Dermis blood vessel endothelial cell (primary cell): Measurements from ENCODE around the gene DISC1. TPM values are rescaled to one million over a fixed set of nuclear protein-coding genes. Genes with fewer than 3 reads are reported as not detected.
A peak's percentile ranks its signal among the peaks of the same experiment; 100 is the strongest.

Experiments used
- DNase-seq: peaks from one replicate; pipeline ENCODE4 v3.0.0; 2010
- total RNA-seq: library from RNA; depleted of rRNA; stranded (reverse); fragments of >200 nt; gene quantifications from 2 replicates; pipeline ENCODE4 v1.2.3, GENCODE V29; 2014

DISC1 gene
- total RNA-seq, 1 donor from 2014 or later, result 19.9 TPM

DNA sequence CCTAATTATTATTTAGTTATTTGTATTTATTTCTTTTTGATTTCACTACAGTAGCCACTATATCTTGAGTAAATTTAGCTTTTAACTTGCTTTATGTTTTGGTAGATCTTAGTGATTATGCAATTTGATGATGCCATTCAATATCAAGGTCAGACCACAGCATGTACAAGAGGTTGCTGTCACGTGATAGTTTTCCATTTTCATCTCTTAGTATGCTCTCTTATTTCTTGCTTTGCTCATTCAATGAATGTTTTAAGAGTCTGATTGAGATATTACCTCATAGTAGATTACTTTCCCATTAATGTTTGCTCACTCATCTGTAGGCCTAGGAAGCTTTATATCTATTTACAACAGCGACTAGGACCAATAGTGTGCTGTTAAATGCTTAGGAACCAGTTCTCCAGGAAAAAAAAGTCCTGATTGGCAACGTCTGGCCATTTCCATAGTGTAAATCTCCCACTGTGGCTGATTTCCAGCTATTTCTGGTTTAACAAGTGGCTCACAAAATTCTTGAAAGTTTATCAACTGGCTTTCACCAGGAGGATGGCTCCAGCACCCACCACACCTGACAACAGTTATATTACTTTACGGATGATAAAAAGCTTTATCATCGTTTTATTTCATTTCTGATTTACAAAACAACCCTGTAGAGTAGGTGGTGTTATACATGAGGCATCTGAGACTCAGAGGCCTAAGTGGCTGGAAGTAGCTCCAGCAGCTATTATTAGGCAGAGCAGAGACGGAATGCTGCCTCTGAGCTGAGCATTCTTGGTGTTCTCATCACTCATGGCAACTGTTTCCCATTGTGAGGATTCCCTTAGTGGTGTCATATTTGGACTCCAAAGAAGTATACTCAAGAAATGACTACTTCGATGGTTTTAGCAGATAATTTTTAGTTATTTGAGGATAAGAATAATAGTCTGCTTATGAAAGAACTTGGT lies 235.2 kb downstream of the DISC1 start:
- no peak for DNase-seq

DNA sequence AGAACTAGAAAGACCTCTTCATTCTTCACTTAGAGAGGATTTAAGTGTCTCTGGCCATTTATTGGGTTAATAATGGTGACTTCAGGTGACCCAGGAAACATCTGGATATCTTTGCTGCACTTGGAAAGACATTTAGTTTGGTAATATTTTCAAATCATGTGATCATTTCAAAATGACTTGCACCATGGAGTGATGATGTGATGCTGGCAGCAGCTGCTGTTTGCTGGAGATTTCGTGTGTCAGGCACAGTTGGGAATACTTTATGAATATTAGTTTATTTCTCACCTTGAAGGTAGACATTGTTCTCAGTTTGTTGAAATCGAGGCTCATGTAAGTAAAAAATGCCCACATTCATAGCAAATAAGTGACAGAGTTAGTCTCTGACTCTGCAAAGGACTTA lies 236.0 kb downstream of the DISC1 start:
- no peak for DNase-seq

- no peak for DNase-seq
These were observed 238.7 kb downstream of the DISC1 start for GRCh38 chr1:231865331-231865730.

DNA sequence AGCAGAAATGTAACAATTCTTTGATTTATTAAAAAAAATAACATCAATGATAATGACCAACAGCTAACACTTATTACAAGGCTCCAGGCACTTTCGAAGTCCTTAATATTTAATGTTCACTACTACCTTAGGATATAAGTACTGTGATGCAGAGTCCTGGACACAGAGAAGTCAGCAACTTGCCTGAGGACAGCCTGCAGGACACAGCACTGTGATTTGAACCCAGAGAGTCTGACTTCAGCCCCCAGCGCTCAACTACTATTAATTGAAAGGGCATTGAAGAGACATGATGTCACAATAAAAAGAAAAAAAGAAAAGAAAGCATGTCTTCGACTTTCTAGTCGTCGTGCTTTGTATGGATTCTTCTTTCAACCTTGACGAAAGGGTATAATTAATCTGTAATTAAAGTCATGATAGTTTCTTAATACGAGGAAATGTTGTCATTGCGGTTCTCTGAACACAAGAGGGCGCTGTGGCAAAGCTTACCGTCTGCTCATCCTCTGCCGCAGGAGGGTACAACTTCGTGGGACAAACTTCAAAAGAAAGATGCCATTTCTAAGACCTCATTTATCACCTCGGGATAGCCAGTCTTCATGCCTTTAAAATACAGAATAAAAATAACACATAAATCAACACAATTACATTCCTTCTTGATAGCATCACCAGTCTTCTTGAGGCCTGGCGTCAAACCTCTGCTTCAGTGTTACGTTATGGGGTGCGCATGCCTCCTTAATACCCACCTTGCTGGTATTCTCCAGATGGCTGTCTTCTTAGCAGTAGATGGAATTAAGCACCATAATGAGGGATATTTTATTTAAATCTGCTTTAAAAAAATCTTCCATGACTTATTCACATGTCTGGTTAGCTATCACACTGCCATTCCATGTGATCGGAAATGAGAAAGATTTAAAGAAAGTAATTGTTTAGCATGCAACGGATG lies 240.1 kb downstream of the DISC1 start:
- peak; percentile 83 for DNase-seq

DNA sequence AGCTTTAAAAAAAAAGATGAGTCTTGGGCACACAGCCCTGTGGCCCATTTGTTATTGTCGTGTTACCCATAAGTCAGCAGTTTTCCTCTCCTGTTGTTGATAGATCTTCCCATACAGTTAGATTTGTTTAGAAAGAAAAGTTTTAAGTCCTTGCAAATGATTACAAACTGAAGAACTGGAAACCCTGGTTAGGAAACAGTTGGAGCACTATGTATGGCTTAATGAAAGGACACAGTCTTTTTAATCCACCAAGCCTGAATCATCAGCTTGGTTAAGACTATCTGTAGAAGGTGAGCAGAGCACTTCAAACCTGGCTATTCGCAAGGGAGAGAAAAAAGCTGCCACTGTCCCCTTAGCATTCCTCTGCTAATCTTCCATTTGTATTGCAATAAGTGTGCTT lies 241.0 kb downstream of the DISC1 start:
- no peak for DNase-seq

- DNase-seq, result no peak
These were observed 242.8 kb downstream of the DISC1 start for GRCh38 chr1:231869364-231869763.

DNA sequence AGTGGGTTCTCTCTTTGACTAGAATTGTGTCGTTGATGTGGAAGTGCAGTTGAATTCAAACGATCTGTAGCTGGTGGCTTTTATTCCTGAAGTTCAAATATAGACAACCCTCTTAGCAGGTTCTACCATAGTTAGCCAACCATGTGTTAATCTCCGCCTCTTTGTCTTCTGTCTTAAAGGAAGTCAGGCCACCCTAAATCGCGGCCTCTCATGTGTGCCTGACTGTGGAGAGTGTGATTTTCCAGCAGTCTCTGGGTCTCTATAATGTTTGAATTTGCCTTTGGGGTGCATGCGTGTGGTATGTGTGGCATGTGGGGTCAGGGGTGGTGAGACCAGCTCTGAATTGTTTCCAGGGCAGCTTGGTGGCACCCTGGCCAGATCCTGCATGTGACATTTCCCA lies 244.9 kb downstream of the DISC1 start:
- no peak for DNase-seq

- DNase-seq, result no peak
These were observed 245.3 kb downstream of the DISC1 start for GRCh38 chr1:231871878-231872277.

DNA sequence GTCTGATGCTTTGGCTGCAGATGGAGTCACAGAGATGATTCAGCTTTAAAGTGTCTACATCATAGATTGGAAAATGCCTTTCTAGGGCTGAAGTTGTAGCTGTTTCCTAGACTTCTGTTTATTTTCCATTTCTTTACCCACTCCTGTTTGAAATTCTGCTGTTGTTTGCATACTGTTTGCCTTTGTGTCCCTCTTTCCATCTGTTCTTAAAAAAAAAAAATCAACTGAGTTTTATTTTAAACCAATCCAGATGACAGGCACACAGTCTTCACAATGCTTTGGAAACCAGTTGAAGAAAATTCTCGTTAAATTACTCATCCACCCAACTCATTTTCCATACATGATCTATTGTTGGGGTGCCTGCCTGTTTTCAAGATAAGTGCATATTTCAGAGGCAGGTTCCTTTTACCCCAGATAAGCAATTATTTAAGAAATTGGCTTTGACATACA lies 245.9 kb downstream of the DISC1 start:
- DNase-seq, result no peak

DNA sequence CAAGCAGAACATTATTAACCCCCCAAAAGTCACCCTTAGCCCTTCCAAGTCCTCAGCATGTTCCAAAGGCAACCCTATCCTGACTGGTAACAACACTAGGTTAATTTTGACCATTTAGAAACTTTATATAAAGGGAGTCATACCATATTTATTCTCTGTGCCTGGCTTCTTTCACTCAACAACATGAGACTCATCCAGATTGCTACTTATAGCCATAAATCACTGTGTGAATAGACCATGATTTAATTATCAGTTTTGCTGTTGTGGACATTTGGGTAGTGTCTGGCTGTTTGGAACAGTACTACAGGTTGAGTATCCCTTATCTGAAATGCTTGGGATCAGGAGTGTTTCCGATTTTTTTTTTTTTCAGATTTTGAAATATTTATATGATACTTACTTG lies 252.1 kb downstream of the DISC1 start:
- no peak for DNase-seq

GRCh38 chr1:231879296-231879695 lies 252.7 kb downstream of the DISC1 start:
- DNase-seq, result no peak

DNA sequence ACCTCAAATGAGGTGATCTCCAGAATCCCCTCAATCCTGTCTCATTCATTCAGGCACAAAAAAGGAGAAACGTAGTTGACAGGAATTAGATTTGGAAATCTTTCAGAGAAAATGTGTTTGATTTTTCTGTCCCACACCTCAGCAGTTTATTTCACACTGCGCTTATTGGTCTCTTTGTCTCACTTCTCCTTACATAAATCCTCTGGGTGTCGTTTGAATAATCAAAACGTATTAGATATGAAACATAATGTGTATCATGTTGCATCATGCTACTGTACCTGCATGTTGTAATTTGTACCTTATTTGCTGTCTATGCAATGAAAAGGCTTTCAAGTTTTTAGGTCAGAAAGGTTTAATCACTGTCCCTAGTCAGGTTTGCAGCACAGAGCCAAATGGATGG lies 255.7 kb downstream of the DISC1 start:
- DNase-seq, result no peak

DNA sequence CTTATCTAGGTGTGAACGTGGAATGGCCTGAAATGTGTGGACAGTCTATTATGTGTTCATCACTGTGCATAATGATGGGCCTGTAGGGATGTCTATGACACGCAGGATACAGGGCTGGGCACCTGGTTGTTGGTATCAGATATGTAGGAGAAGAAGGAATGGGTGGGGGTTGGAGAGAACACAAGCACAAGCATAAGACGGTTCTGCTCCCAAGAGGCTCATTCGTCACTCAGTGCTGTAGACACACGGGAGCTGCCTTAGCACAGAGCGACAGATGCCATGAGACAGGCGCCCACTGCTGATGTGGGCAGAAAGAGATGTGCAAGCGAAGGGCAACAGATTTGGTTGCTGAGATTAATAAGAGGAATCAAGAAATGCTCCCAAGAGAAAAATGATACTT lies 256.2 kb downstream of the DISC1 start:
- no peak for DNase-seq

DNA sequence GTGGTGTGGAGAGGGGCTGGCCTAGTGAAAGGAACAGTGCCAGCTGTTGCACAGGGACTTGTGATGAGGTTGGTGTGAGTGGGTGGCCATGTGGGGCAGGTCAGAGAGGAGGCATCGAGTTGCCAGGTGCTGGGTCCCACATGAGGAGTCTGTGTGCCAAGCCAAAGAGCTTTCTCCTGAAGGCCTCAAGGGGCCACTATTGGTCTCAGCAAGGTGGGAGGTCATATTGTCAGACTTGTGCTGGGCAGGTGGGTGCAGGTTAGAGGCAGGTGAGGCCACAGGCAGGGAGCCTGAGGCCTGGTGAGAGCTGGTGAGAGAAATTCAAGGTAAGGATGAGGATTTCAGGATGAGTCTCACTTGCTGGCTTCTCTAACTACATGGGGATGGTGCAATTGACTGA lies 256.8 kb downstream of the DISC1 start:
- no peak for DNase-seq

DNA sequence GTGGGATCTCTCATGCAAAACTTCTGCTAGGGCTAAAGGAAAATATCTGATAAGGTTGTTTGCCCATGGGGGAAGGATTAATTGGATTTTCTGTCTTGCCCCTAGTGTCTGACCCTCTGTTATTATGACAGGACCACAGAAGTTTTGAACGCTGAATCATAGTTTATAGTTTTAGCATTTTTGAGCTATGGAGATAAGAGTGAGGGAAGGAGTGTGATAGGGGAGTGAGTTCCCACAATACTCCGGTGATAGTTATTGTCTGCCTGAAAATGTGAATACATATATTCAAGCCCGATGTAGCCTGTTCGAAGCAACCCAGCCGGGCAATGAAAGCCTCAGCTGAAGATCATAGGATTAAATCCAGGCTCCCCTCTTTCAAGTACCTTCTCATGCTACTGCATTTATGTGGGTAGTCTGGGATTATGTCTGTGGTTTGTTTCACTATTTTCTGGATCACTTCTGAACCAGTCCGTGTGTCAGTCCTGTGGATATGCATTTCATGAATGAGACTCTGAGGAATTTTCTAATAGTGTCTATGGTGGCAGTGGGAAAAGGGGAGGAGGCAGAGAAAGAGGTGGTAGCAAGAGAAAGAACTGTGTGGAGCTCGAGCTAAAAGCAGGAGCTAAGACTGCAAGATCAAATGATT lies 258.7 kb downstream of the DISC1 start:
- DNase-seq, result no peak

DNA sequence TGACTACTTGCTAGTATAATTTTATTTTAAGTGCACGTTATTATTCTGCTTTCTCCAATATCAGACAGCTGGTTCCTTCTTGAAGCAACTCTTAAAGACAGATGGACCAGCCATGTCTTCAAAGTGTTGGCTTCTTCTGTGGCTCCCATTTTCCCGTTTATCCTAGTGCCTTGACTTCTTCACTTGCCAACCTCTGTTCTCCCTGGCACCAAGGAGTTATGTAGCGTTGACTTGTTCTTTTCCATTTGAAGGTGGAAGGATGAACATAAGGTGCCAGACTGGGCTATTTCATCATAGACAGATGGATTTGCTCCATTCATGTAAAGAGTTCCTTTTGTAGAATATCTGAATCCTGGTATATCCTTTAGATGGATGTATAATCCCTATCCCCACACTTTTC lies 260.6 kb downstream of the DISC1 start:
- no peak for DNase-seq

GRCh38 chr1:231887866-231888265 lies 261.3 kb downstream of the DISC1 start:
- DNase-seq, result no peak

DNA sequence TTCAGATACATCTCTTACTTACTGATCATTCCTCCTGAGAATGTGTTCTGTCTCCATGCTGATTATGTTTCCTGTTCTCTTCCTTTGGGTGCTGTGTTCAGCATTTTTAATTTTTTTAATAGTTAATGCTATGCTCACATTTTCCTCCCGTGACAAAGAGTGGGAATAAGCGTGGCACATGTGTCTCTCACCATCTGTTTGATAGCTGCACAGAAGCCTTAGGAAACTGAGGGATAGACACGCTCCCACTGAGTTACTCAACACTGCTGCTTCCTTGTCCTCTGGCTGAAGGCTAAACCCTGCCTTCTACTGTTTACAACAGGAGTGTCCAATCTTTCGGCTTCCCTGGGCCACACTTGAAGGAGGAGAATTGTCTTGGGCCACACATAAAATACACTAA lies 264.2 kb downstream of the DISC1 start:
- DNase-seq, result no peak

DNA sequence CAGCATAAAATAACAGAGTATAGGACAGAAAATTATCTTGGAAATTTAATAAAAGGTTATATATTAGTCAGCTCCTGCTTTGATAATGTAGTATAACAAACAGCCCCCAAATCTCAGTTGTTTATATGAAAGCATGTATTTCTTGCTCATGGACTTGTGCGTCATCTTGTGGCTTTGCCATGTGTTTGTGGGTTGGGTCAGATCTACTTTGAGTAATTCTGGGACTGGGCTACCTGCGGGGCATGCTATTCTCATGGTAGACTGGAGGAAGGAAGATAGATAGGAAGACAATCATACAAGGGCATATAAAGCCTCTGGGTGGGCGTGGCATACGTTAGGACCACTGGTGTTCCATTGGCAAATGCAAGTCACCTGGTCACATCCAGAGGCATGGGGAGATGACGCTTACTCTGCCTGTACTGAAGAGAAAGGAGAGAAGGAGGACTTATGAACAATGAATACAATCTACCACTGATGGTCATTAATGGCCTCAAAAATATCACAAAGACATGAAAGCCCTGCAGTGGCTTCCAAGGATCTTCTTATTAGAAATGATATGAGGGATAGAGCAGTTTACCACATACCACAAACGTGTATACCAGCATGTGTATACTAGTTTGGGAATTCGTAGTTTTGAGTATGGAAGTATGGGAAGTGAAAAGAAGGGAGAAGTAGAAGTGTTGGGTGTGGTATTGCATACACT lies 267.0 kb downstream of the DISC1 start:
- no peak for DNase-seq

DNA sequence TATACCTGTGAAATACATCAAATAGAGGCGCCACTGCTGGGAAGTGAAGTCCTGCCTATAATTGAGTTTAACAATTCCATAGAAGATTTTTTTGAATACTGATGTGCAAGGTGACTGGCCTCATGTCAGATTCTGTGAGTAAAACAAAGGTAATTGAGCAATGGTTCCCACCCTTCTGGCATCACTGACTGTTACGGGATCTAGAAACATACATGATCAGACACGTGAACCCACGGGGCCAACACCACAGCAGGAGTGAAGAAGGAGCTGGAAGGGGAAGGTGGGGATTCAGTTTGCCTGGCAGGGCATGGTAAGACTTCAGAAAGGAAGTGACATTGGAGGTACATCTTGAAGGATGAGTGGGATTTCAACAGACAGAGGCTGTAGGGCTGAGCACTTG lies 270.2 kb downstream of the DISC1 start:
- DNase-seq, result no peak

DNA sequence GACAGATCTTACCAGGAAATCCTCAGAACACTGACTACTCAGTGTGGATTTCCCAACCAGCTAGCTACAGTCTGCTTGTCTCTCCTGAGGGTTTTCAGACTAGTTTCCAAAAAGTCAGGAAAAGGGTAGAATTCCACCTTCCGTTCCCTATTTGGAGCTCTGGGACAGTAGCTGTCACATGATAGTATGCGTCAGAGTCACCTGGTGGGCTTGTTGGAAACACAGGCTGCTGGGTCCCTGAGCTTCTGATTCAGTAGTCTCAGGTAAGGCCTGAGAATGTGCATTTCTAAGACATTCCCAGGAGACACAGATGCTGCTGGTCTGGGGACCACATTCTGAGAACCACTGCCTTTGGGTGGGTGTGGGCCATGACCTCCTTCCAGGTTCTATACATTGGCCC lies 272.5 kb downstream of the DISC1 start:
- DNase-seq, result no peak

DNA sequence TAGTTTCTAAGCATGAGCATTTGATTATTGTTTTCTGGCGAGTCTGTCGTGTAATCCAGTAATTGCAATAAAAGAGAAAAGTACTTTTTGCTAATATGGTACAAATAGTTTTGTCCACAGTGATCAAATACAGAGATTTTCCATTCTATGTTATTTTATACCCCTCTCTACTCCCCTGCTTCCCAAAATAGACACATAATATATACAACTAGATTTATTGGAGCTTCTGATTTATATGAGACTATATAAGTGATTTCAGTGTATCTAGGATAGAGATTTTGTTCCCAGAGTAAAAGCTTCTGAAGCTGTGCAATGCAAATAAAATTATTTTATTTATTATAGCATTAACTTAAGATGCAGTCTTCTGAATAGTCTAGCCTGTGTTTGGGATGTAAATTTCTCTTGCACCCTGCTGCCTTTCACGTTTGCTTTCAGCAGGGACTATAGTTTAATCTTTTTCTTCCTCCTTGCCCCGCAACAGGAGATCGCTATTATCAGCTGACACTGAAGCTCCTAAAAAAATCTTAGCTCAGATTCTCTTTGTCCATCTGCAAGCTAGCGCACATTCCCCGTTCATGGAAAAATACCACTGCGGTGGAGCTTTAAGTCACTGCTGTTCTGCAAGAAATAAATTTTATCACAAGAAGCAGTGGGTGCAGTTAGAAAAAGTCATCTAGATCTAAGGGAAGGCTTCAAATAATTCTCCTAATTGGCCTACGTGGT lies 273.3 kb downstream of the DISC1 start:
- DNase-seq, result no peak
